OCI-LY7 (cell line): ENCODE measurements around the gene TMEM179. TPM values are rescaled to one million over a fixed set of nuclear protein-coding genes. Genes with fewer than 3 reads are reported as not detected.

Source experiments
- BruUV-seq: library from RNA; stranded (reverse); fragments of 400-500 nt; replicated peaks from 2 replicates; lab custom pipeline; 2021; lab: Mats Ljungman, UMichigan
- CTCF ChIA-PET: fragments of 300-600 bp; sonication (Branson Sonifier 250); formaldehyde crosslinking; loops from one replicate; lab custom pipeline; 2022; ENCODE audit warnings: antibody characterized with exemption; ENCODE audit not compliant: unreplicated experiment; lab: Charles Lee
- POLR2A ChIA-PET: fragments of 300-600 bp; sonication (Branson Sonifier 250); formaldehyde crosslinking; loops from one replicate; lab custom pipeline; 2022; ENCODE audit warnings: antibody characterized with exemption; lab: Charles Lee
- DNase-seq: peaks from one replicate; pipeline ENCODE4 v3.0.0-alpha.2; 2015; ENCODE audit warnings: low spot score
- H2AFZ ChIP-seq: fragments of 200-600 bp; sonication (generic), shearing (Covaris generic); 2 replicates; pipeline ENCODE4 v1.6.1; 2014; ENCODE audit warnings: mild to moderate bottlenecking, antibody characterized with exemption, low read length, moderate library complexity
- H3K27ac ChIP-seq: fragments of 200-600 bp; sonication (generic); 2 replicates; pipeline ENCODE4 v1.5.1; 2014; ENCODE audit warnings: mixed run types, low read depth, mild to moderate bottlenecking, moderate library complexity, low read length, inconsistent platforms; ENCODE audit not compliant: poor library complexity, severe bottlenecking
- H3K36me3 ChIP-seq: fragments of 200-600 bp; sonication (generic); 2 replicates; pipeline ENCODE4 v1.6.1; 2014; ENCODE audit warnings: mild to moderate bottlenecking, antibody characterized with exemption, low read length, moderate library complexity, mixed read lengths; ENCODE audit not compliant: insufficient read depth
- H3K4me1 ChIP-seq: fragments of 200-600 bp; sonication (generic); 2 replicates; pipeline ENCODE4 v1.5.1; 2014; ENCODE audit warnings: mild to moderate bottlenecking, low read length; ENCODE audit not compliant: insufficient read depth, poor library complexity, severe bottlenecking
- H3K4me2 ChIP-seq: fragments of 200-600 bp; sonication (generic); 2 replicates; pipeline ENCODE4 v1.6.1; 2014; ENCODE audit warnings: mild to moderate bottlenecking, low read length
- H3K4me3 ChIP-seq: fragments of 200-600 bp; sonication (generic); 2 replicates; pipeline ENCODE4 v1.5.1; 2014; ENCODE audit warnings: mild to moderate bottlenecking, low read depth, low read length; ENCODE audit not compliant: poor library complexity, severe bottlenecking
- H3K79me2 ChIP-seq: fragments of 200-600 bp; sonication (generic); 2 replicates; pipeline ENCODE4 v1.6.1; 2016; ENCODE audit warnings: low read depth, mild to moderate bottlenecking, low read length, moderate library complexity, mixed read lengths; ENCODE audit not compliant: insufficient read depth
- H3K9me2 ChIP-seq: fragments of 200-600 bp; sonication (generic); 2 replicates; pipeline ENCODE4 v1.6.1; 2016; ENCODE audit warnings: mild to moderate bottlenecking, low read length, mixed read lengths; ENCODE audit not compliant: insufficient read depth
- H3K9me3 ChIP-seq: fragments of 200-600 bp; sonication (generic); 2 replicates; pipeline ENCODE4 v1.6.1; 2014; ENCODE audit warnings: mild to moderate bottlenecking, mixed run types, low read length, mixed read lengths
- H4K20me1 ChIP-seq: fragments of 200-600 bp; sonication (generic); 2 replicates; pipeline ENCODE4 v1.6.1; 2014; ENCODE audit warnings: mild to moderate bottlenecking, antibody characterized with exemption, low read length, moderate library complexity, mixed read lengths; ENCODE audit not compliant: insufficient read depth
- CTCF ChIP-seq: fragments of 200-600 bp; sonication (generic); conservative IDR thresholded peaks from 2 replicates; pipeline ENCODE4 v1.5.1; 2014; ENCODE audit warnings: mild to moderate bottlenecking, antibody characterized with exemption, low read length, moderate library complexity, mixed read lengths
- EZH2phosphoT487 ChIP-seq: fragments of 200-600 bp; sonication (generic); IDR thresholded peaks from 2 replicates; pipeline ENCODE4 v1.6.1; 2018; ENCODE audit warnings: low read depth, borderline replicate concordance, mild to moderate bottlenecking, mixed run types, antibody characterized with exemption, low read length, moderate library complexity, mixed read lengths
- intact Hi-C: fragments of 100-400 bp; cut with micrococcal nuclease; formaldehyde crosslinking; loops from one replicate; pipeline ENCODE4 v1.10.0; 2022; ENCODE audit not compliant: unreplicated experiment
- total RNA-seq, 2 experiments: library from RNA; depleted of rRNA in 1 of 2; stranded (reverse); fragments of >200 nt in 1 of 2; shearing (Covaris generic) in 1 of 2; gene quantifications; 2 replicates each; pipeline ENCODE4 v1.2.3, GENCODE V29; 2014 to 2022

The TMEM179 gene
- total RNA-seq, 2 experiments from 2014 or later: not detected

DNA sequence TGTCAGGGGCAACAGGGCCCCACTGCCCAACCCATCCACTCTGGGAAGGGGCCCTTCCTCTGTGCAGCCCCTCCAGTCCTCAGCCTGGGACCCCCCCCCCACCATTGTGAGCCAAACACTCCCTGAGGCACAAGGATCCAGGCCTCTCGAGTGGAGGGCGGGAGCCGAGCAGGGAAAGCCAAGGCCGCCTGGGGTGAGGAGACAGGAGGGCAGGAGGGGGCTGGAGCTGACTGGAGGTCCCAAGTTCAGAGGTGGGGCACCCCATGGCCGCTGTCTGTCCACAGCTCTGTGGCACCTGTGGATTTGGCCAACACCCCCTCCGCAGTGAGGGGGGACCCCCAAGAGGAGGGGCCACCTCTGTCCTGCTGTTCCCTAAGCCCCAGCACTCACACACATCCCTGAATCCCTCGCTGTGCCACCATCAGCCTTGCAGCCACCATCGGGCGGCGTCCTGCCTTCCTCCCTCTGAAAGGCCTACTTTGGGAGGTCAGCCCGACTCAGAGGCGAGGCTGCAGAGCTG, 50.4 kb downstream of the TMEM179 start:
- Histone ChIP-seq H3K4me1 (no peaks in the 10 kb centered on the region), H3K27ac (no peak overlapping the region), H3K36me3 (no peaks in the 10 kb centered on the region), H4K20me1 (no peaks in the 10 kb centered on the region), H2AFZ (no peak overlapping the region), H3K9me3 (no peaks in the 10 kb centered on the region), H3K4me3 (no peak overlapping the region), H3K4me2 (no peak overlapping the region), H3K9me2 (no peaks in the 10 kb centered on the region), H3K79me2 (no peaks in the 10 kb centered on the region)
- POLR2A ChIA-PET: interaction anchor here (0.7 kb wide), 1 partner anchor 96 kb away, joined by 3 read pairs; no protein-coding TSS in a partner anchor
- DNase-seq: no peak
- BruUV-seq: no TSS peak
- no peak for TF ChIP-seq EZH2phosphoT487
- TF ChIP-seq CTCF: no peak
- CTCF ChIA-PET: no interaction called here
- intact Hi-C loops: no loop called here

DNA sequence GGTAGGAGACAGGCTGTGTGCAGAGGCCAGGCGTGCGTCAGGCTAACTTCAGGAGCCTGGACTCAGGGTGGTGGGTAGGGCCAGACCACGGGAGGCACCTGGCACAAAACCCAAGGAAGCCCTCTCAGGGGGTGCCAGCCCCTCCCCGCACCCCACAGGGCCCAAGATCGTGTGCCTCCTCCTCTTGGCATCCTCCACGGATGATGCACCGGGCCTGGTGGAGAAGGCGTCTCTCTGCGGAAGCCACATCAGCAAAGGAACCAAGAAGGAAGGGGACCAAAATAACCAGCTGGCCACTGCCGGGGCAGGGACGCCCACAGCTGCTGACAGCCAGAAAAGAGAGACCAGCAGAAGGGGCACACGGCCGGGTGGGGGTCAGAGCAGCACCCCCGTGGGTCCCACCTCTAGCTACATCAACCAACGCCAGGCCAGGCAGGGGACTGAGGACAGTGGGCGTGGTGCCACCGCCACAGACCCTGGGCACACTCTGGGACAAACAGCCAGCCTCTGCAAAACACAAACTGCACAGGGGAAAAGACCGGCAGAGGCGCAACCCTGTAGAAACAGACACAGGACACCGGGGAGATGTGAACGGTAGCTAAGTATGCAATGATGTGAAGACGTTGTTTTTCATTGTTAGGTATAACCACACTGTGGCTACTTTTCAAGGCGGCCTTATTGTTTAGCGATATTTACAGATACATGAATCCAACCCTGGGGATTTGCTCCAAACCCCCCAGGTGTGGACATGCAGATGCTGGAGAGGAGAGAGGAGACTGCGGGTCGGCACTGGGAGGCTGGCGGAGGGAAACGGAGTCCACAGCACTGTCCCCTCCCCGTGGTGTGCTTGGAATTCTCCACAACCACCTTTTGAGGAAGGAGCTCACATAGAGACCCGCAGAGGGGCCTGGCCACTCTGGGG, 51.1 kb downstream of the TMEM179 start:
- CTCF ChIA-PET: no interaction called here

More for the DNA sequence above, 51.1 kb downstream of the TMEM179 start:
- no peak for DNase-seq
- H3K79me2 ChIP-seq: no peaks in the 10 kb centered on the region
- BruUV-seq: no TSS peak
- TF ChIP-seq CTCF (no peak), EZH2phosphoT487 (no peak)
- intact Hi-C loops: no loop called here
- H3K4me2 ChIP-seq: no peak overlapping the region
- no peaks in the 10 kb centered on the region for H3K36me3 ChIP-seq
- H4K20me1 ChIP-seq: no peaks in the 10 kb centered on the region
- no peaks in the 10 kb centered on the region for H3K9me3 ChIP-seq
- H3K27ac ChIP-seq: no peak overlapping the region
- H3K9me2 ChIP-seq: no peaks in the 10 kb centered on the region
- H2AFZ ChIP-seq: no peak overlapping the region
- POLR2A ChIA-PET: interaction anchor here (0.7 kb wide), 1 partner anchor 95 kb away, joined by 3 read pairs; no protein-coding TSS in a partner anchor
- H3K4me1 ChIP-seq: no peaks in the 10 kb centered on the region
- H3K4me3 ChIP-seq: no peak overlapping the region
